Measurements from ENCODE around the gene GBP3. TPM values are rescaled to one million over a fixed set of nuclear protein-coding genes. Genes with fewer than 3 reads are reported as not detected.
A peak's percentile ranks its signal among the peaks of the same experiment; 100 is the strongest.

The GBP3 gene
- total RNA-seq, 1 experiment from 2014 or later = 19.4 TPM

GRCh38 chr1:89068291-89068690 lies 45.6 kb upstream of the GBP3 start:
- no peaks in the 10 kb centered on the region for H3K27me3 Mint-ChIP-seq (ENCODE audit: insufficient read depth, unreplicated experiment)
- ChIA-PET CTCF (interaction anchor here (0.9 to 1.1 kb wide), 2 partner anchors 17 to 95 kb away, joined by 3 to 4 read pairs; no protein-coding TSS in a partner anchor), POLR2A (interaction anchor here (0.5 kb wide), 1 partner anchor 337 kb away, joined by 3 read pairs; no protein-coding TSS in a partner anchor)
- no peak overlapping the region for H3K4me3 Mint-ChIP-seq (ENCODE audit: unreplicated experiment)
- peaks cover 7% of the 10 kb centered on the region for H3K9me3 Mint-ChIP-seq (ENCODE audit: unreplicated experiment)
- no peak for DNase-seq (ENCODE audit: unreplicated experiment)
- TF ChIP-seq CTCF (IDR thresholded peaks at IDR 0.05; ENCODE audit: unreplicated experiment) = no peak
- intact Hi-C loops (cut with micrococcal nuclease) = loop anchor here (5.0 kb wide), 1 partner anchor 71 kb away; no protein-coding TSS in a partner anchor
- BruUV-seq (replicated peaks) = no TSS peak
- H3K36me3 Mint-ChIP-seq (ENCODE audit: insufficient read depth, unreplicated experiment) = no peaks in the 10 kb centered on the region
- H3K4me1 Mint-ChIP-seq (ENCODE audit: insufficient read depth, unreplicated experiment) = peaks cover 13% of the 10 kb centered on the region
- no peak overlapping the region for H3K27ac Mint-ChIP-seq (ENCODE audit: low read depth, unreplicated experiment)

- ChIA-PET CTCF (interaction anchor here (0.7 to 1.5 kb wide), 5 partner anchors 21 to 293 kb away, joined by 3 to 8 read pairs (median 6); partner anchors contain the start of gene GBP3), POLR2A (interaction anchor here (0.7 to 4.0 kb wide), 7 partner anchors 13 to 81 kb away, joined by 3 to 48 read pairs (median 5); partner anchors contain the start of genes GBP2 and GBP3)
- intact Hi-C loops (cut with micrococcal nuclease) = loop anchor here (2.0 to 5.0 kb wide), 2 partner anchors 42 to 68 kb away; partner anchors contain the start of gene GBP3
- TF ChIP-seq CTCF (IDR thresholded peaks at IDR 0.05; ENCODE audit: unreplicated experiment) = no peak
- H3K27ac Mint-ChIP-seq (ENCODE audit: low read depth, unreplicated experiment) = peak within 1 kb of the TSS; percentile 91
- H3K36me3 Mint-ChIP-seq (ENCODE audit: insufficient read depth, unreplicated experiment) = no peaks in the 10 kb centered on the region
- DNase-seq (ENCODE audit: unreplicated experiment) = peak; percentile 79
- H3K27me3 Mint-ChIP-seq (ENCODE audit: insufficient read depth, unreplicated experiment) = no peaks in the 10 kb centered on the region
- H3K4me3 Mint-ChIP-seq (ENCODE audit: unreplicated experiment) = peak within 1 kb of the TSS; percentile 76
- no TSS peak for BruUV-seq (replicated peaks)
- no peaks in the 10 kb centered on the region for H3K9me3 Mint-ChIP-seq (ENCODE audit: unreplicated experiment)
- H3K4me1 Mint-ChIP-seq (ENCODE audit: insufficient read depth, unreplicated experiment) = peaks cover 13% of the 10 kb centered on the region
Observed at GRCh38 chr1:89065079-89065868, 42.6 kb upstream of the GBP3 start, which contains the start of gene GBP1. Gene GBP1, minus strand, starts transcription at chr1:89065208. Its CDS starts 1,974 bp downstream, at chr1:89063234.

GRCh38 chr1:89064632-89065031 lies 42.0 kb upstream of the GBP3 start:
- Mint-ChIP-seq H3K9me3 (ENCODE audit: unreplicated experiment) (no peaks in the 10 kb centered on the region), H3K4me1 (ENCODE audit: insufficient read depth, unreplicated experiment) (peaks cover 13% of the 10 kb centered on the region), H3K27ac (ENCODE audit: low read depth, unreplicated experiment) (peak overlapping the region; percentile 91), H3K4me3 (ENCODE audit: unreplicated experiment) (peak overlapping the region; percentile 76), H3K27me3 (ENCODE audit: insufficient read depth, unreplicated experiment) (no peaks in the 10 kb centered on the region), H3K36me3 (ENCODE audit: insufficient read depth, unreplicated experiment) (no peaks in the 10 kb centered on the region)
- CTCF ChIA-PET = interaction anchor here (0.7 to 2.2 kb wide), 5 partner anchors 43 to 294 kb away, joined by 3 to 8 read pairs (median 7); partner anchors contain the start of gene GBP3
- POLR2A ChIA-PET = interaction anchor here (0.8 to 4.0 kb wide), 6 partner anchors 14 to 80 kb away, joined by 3 to 48 read pairs (median 9); partner anchors contain the start of genes GBP2 and GBP3
- BruUV-seq (replicated peaks) = TSS peak; percentile 74
- intact Hi-C loops (cut with micrococcal nuclease) = loop anchor here (2.0 to 5.0 kb wide), 2 partner anchors 42 to 67 kb away; partner anchors contain the start of gene GBP3
- TF ChIP-seq CTCF (IDR thresholded peaks at IDR 0.05; ENCODE audit: unreplicated experiment) = no peak
- no peak for DNase-seq (ENCODE audit: unreplicated experiment)

GRCh38 chr1:89063094-89063493 lies 40.4 kb upstream of the GBP3 start:
- Mint-ChIP-seq H3K27ac (ENCODE audit: low read depth, unreplicated experiment) (no peak overlapping the region), H3K27me3 (ENCODE audit: insufficient read depth, unreplicated experiment) (no peaks in the 10 kb centered on the region), H3K9me3 (ENCODE audit: unreplicated experiment) (no peaks in the 10 kb centered on the region), H3K36me3 (ENCODE audit: insufficient read depth, unreplicated experiment) (peaks cover 6% of the 10 kb centered on the region), H3K4me3 (ENCODE audit: unreplicated experiment) (no peak overlapping the region), H3K4me1 (ENCODE audit: insufficient read depth, unreplicated experiment) (peaks cover 13% of the 10 kb centered on the region)
- TF ChIP-seq CTCF (IDR thresholded peaks at IDR 0.05; ENCODE audit: unreplicated experiment) = no peak
- no peak for DNase-seq (ENCODE audit: unreplicated experiment)
- no TSS peak for BruUV-seq (replicated peaks)
- intact Hi-C loops (cut with micrococcal nuclease) = no loop called here
- ChIA-PET POLR2A (interaction anchor here (1.1 to 4.0 kb wide), 2 partner anchors 10 to 41 kb away, joined by 3 to 48 read pairs; partner anchors contain the start of gene GBP3), CTCF (interaction anchor here (0.8 to 2.2 kb wide), 4 partner anchors 41 to 390 kb away, joined by 3 to 8 read pairs (median 3); partner anchors contain the start of gene GBP3)
